Activated CD8-positive, alpha-beta memory T cell treated with anti-CD3 and anti-CD28 coated beads, Interleukin-2, amount 10 ng/mL, durations not matched to agents 7 days and 5 days (primary cell): ENCODE measurements around the gene TNFRSF8. TPM values are rescaled to one million over a fixed set of nuclear protein-coding genes. Genes with fewer than 3 reads are reported as not detected.

ENCODE experiments used
- ATAC-seq: fragments of 150-1000 bp; cut with Tn5 transposase; one replicate; pipeline ENCODE4 v1.10.0; 2021; ENCODE audit warnings: moderate library complexity
- CTCF ChIA-PET: fragments of 350-600 bp; sonication (Branson Sonifier 250); formaldehyde crosslinking; loops from one replicate; lab custom pipeline; 2021; ENCODE audit warnings: antibody characterized with exemption; lab: Charles Lee
- DNase-seq: peaks from one replicate; pipeline ENCODE4 v3.0.0-alpha.2; 2020
- H3K27ac Mint-ChIP-seq: one replicate; pipeline ENCODE4 v1.8.0; 2021; ENCODE audit warnings: mild to moderate bottlenecking, mixed read lengths
- H3K27me3 Mint-ChIP-seq: one replicate; pipeline ENCODE4 v1.8.0; 2021; ENCODE audit warnings: mixed read lengths
- H3K36me3 Mint-ChIP-seq: one replicate; pipeline ENCODE4 v1.8.0; 2021; ENCODE audit warnings: mild to moderate bottlenecking, mixed read lengths
- H3K4me1 Mint-ChIP-seq: one replicate; pipeline ENCODE4 v1.8.0; 2021; ENCODE audit warnings: mixed read lengths
- H3K4me3 Mint-ChIP-seq: one replicate; pipeline ENCODE4 v1.8.0; 2021; ENCODE audit warnings: mild to moderate bottlenecking, moderate library complexity, mixed read lengths
- H3K9me3 Mint-ChIP-seq: one replicate; pipeline ENCODE4 v1.8.0; 2022; ENCODE audit warnings: low read depth, mixed read lengths
- total RNA-seq, 2 experiments: library from RNA; stranded (reverse); gene quantifications; one replicate each; pipeline ENCODE4 v1.2.3, GENCODE V29; 2021

Gene TNFRSF8
- total RNA-seq, 2 experiments from 2014 or later: 3.8 to 14.8 TPM

DNA sequence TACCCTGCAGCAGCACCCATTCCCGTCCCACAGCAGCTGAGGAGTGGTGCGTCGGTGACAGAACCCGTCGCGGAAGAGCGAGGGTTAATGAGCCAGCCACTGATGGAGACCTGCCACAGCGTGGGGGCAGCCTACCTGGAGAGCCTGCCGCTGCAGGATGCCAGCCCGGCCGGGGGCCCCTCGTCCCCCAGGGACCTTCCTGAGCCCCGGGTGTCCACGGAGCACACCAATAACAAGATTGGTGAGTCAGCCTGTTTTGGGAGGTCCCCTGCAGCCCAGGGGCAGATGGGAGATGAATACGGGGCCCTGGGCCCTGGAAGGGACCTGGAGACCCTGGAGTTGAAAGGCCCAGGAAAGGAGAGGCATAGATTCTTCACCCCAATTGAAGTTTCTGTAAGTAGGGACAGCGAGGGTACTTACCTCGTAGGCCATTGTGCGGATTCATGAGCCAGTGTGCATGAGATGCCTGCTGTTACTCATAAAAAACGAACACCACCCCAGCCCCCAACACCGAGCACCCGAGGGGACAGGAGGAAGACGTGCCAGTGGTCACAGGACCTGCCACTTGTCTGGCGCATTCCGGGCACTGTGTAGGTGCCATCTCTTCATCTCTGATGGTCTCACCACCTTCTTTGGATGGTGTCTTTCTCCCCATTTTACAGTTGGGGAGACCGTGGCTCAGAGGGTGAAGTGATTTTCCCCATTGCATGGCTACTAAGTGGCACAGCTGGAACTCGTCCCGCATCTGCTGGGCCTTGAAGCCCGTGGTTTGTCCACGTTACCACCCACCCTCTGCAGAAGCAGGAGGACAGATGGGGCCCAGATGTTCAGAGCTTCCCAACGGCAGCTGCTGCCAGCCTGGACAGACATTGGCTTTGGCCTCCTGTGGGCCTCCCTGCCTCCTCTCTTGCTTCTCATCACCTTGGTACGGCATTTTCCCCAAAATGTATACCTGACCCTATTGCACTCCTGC lies 75.4 kb downstream of the TNFRSF8 start:
- no peak overlapping the region for H3K4me3 Mint-ChIP-seq
- ATAC-seq (no peak), DNase-seq (no peak)
- CTCF ChIA-PET: interaction anchor here (0.7 to 5.3 kb wide), 8 partner anchors 9 to 72 kb away, joined by 3 to 27 read pairs (median 4); no protein-coding TSS in a partner anchor
- peaks cover 2% of the 10 kb centered on the region for H3K36me3 Mint-ChIP-seq
- H3K27ac Mint-ChIP-seq: peak overlapping the region; percentile 14
- no peaks in the 10 kb centered on the region for H3K9me3 Mint-ChIP-seq
- H3K4me1 Mint-ChIP-seq: peaks cover 5% of the 10 kb centered on the region
- no peaks in the 10 kb centered on the region for H3K27me3 Mint-ChIP-seq

- H3K9me3 Mint-ChIP-seq: no peaks in the 10 kb centered on the region
- H3K4me1 Mint-ChIP-seq: peaks cover 13% of the 10 kb centered on the region
- peaks cover 4% of the 10 kb centered on the region for H3K36me3 Mint-ChIP-seq
- H3K27me3 Mint-ChIP-seq: no peaks in the 10 kb centered on the region
- DNase-seq: no peak
- no peak overlapping the region for H3K27ac Mint-ChIP-seq
- no peak for ATAC-seq
- CTCF ChIA-PET: interaction anchor here (0.6 to 5.3 kb wide), 6 partner anchors 10 to 489 kb away, joined by 3 to 27 read pairs (median 4); no protein-coding TSS in a partner anchor
- H3K4me3 Mint-ChIP-seq: no peak overlapping the region
These were observed 76.9 kb downstream of the TNFRSF8 start for GRCh38 chr1:12140016-12140415.

DNA sequence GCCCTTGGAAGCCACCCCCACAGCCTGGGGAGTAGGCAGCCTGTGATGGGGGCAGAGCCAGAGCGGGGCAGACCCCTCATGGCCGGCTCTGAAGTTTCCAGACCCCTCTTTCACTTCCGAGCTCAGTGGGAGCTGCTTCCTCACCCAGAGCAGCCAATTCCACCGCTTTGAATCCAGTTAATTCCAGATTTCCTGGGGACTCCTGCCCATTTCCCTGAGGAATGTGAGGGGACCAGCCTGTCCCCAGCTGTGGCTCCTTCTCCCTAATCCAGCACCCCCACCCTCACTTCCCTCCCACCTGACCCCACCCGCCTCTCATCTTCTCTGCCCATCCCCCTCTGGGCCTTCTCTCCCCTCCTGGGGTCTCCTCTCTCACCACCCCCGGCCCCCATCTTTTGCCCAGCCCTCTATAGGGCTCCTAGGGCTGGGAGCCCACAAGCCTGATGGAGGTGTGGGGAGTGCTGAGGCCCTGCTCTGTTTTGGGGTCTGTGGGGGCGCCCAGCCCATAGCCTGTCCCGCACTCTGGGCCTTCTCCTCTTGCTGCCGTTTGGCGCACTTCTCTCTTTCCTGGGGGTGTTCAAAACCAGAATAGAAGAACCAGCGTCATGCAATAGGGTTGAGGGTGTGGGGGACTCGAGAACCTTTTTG lies 77.5 kb downstream of the TNFRSF8 start:
- CTCF ChIA-PET: interaction anchor here (0.7 to 5.3 kb wide), 4 partner anchors 16 to 103 kb away, joined by 3 to 27 read pairs (median 4); no protein-coding TSS in a partner anchor
- Mint-ChIP-seq H3K27me3 (no peaks in the 10 kb centered on the region), H3K4me3 (no peak overlapping the region), H3K4me1 (peaks cover 20% of the 10 kb centered on the region), H3K36me3 (peaks cover 4% of the 10 kb centered on the region), H3K27ac (no peak overlapping the region), H3K9me3 (no peaks in the 10 kb centered on the region)
- DNase-seq (no peak), ATAC-seq (no peak)

- no peaks in the 10 kb centered on the region for H3K9me3 Mint-ChIP-seq
- CTCF ChIA-PET: interaction anchor here (0.7 to 5.3 kb wide), 4 partner anchors 16 to 103 kb away, joined by 3 to 27 read pairs (median 4); no protein-coding TSS in a partner anchor
- no peak overlapping the region for H3K4me3 Mint-ChIP-seq
- DNase-seq (no peak), ATAC-seq (no peak)
- H3K4me1 Mint-ChIP-seq: peaks cover 24% of the 10 kb centered on the region
- peaks cover 4% of the 10 kb centered on the region for H3K36me3 Mint-ChIP-seq
- H3K27me3 Mint-ChIP-seq: no peaks in the 10 kb centered on the region
- no peak overlapping the region for H3K27ac Mint-ChIP-seq
These were observed 78.2 kb downstream of the TNFRSF8 start for GRCh38 chr1:12141163-12141850.

DNA sequence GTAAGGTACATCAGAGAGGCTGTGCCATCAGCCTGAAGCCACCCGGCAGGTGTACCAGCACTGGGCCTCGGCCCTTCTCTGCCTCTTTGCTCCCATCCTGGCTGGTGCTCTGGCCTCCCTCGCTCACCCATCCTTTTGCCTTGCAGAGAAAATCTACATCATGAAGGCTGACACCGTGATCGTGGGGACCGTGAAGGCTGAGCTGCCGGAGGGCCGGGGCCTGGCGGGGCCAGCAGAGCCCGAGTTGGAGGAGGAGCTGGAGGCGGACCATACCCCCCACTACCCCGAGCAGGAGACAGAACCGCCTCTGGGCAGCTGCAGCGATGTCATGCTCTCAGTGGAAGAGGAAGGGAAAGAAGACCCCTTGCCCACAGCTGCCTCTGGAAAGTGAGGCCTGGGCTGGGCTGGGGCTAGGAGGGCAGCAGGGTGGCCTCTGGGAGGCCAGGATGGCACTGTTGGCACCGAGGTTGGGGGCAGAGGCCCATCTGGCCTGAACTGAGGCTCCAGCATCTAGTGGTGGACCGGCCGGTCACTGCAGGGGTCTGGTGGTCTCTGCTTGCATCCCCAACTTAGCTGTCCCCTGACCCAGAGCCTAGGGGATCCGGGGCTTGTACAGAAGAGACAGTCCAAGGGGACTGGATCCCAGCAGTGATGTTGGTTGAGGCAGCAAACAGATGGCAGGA lies 79.2 kb downstream of the TNFRSF8 start:
- ATAC-seq (no peak), DNase-seq (no peak)
- Mint-ChIP-seq H3K27me3 (no peaks in the 10 kb centered on the region), H3K27ac (no peak overlapping the region), H3K4me3 (no peak overlapping the region), H3K4me1 (peaks cover 34% of the 10 kb centered on the region), H3K36me3 (peaks cover 4% of the 10 kb centered on the region), H3K9me3 (no peaks in the 10 kb centered on the region)
- CTCF ChIA-PET: interaction anchor here (0.9 to 5.3 kb wide), 3 partner anchors 17 to 68 kb away, joined by 3 to 27 read pairs (median 4); no protein-coding TSS in a partner anchor

DNA sequence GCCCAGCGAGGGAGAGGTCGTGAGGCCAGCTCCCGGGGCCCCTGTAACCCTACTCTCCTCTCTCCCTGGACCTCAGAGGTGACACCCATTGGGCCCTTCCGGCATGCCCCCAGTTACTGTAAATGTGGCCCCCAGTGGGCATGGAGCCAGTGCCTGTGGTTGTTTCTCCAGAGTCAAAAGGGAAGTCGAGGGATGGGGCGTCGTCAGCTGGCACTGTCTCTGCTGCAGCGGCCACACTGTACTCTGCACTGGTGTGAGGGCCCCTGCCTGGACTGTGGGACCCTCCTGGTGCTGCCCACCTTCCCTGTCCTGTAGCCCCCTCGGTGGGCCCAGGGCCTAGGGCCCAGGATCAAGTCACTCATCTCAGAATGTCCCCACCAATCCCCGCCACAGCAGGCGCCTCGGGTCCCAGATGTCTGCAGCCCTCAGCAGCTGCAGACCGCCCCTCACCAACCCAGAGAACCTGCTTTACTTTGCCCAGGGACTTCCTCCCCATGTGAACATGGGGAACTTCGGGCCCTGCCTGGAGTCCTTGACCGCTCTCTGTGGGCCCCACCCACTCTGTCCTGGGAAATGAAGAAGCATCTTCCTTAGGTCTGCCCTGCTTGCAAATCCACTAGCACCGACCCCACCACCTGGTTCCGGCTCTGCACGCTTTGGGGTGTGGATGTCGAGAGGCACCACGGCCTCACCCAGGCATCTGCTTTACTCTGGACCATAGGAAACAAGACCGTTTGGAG lies 80.0 kb downstream of the TNFRSF8 start:
- no peak overlapping the region for H3K4me3 Mint-ChIP-seq
- no peaks in the 10 kb centered on the region for H3K27me3 Mint-ChIP-seq
- ATAC-seq: no peak
- DNase-seq: no peak
- H3K9me3 Mint-ChIP-seq: no peaks in the 10 kb centered on the region
- CTCF ChIA-PET: interaction anchor here (0.9 to 5.3 kb wide), 2 partner anchors 18 to 68 kb away, joined by 3 to 27 read pairs; no protein-coding TSS in a partner anchor
- peaks cover 41% of the 10 kb centered on the region for H3K4me1 Mint-ChIP-seq
- H3K36me3 Mint-ChIP-seq: peaks cover 4% of the 10 kb centered on the region
- H3K27ac Mint-ChIP-seq: peak overlapping the region; percentile 70

DNA sequence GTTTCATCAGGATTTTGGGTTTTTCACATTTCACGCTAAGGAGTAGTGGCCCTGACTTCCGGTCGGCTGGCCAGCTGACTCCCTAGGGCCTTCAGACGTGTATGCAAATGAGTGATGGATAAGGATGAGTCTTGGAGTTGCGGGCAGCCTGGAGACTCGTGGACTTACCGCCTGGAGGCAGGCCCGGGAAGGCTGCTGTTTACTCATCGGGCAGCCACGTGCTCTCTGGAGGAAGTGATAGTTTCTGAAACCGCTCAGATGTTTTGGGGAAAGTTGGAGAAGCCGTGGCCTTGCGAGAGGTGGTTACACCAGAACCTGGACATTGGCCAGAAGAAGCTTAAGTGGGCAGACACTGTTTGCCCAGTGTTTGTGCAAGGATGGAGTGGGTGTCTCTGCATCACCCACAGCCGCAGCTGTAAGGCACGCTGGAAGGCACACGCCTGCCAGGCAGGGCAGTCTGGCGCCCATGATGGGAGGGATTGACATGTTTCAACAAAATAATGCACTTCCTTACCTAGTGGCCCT lies 80.6 kb downstream of the TNFRSF8 start:
- Mint-ChIP-seq H3K27me3 (no peaks in the 10 kb centered on the region), H3K4me1 (peaks cover 48% of the 10 kb centered on the region), H3K36me3 (peaks cover 4% of the 10 kb centered on the region), H3K27ac (peak overlapping the region; percentile 70), H3K9me3 (no peaks in the 10 kb centered on the region), H3K4me3 (no peak overlapping the region)
- ATAC-seq (no peak), DNase-seq (no peak)
- CTCF ChIA-PET: interaction anchor here (5.3 kb wide), 1 partner anchor 19 kb away, joined by 27 read pairs; no protein-coding TSS in a partner anchor

- ATAC-seq: no peak
- peak overlapping the region; percentile 70 for H3K27ac Mint-ChIP-seq
- H3K4me1 Mint-ChIP-seq: peaks cover 53% of the 10 kb centered on the region
These were observed 81.1 kb downstream of the TNFRSF8 start for GRCh38 chr1:12144236-12144635.

DNA sequence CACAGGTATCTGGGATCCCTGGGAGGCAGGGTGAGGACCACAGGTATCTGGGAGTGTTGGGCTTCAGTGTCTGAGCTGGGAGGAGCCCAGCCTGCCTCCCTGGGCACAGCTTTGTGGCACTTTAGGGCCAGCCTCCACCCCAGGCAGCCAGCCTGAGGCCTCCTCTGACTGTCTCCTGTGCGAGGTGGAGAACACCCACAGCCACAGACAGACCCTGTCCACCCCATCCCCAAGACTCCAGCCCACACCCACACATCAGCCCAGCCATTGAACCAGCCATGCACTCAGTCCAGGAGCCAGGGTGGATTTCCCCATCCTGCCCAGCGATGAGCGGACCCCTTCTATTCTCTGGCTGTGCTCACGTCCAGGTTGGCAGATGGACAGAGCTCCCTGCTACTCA lies 81.9 kb downstream of the TNFRSF8 start:
- Mint-ChIP-seq H3K27ac (peak overlapping the region; percentile 70), H3K9me3 (no peaks in the 10 kb centered on the region), H3K4me3 (no peak overlapping the region), H3K4me1 (peaks cover 60% of the 10 kb centered on the region), H3K36me3 (peaks cover 12% of the 10 kb centered on the region), H3K27me3 (no peaks in the 10 kb centered on the region)
- CTCF ChIA-PET: interaction anchor here (1.0 to 1.5 kb wide), 4 partner anchors 12 to 33 kb away, joined by 3 to 5 read pairs (median 3); no protein-coding TSS in a partner anchor
- DNase-seq (no peak), ATAC-seq (no peak)

More at GRCh38 chr1:12144236-12144635, 81.1 kb downstream of the TNFRSF8 start:
- Mint-ChIP-seq H3K9me3 (no peaks in the 10 kb centered on the region), H3K27me3 (no peaks in the 10 kb centered on the region), H3K36me3 (peaks cover 7% of the 10 kb centered on the region), H3K4me3 (no peak overlapping the region)
- DNase-seq: no peak
- CTCF ChIA-PET: interaction anchor here (5.3 kb wide), 1 partner anchor 19 kb away, joined by 27 read pairs; no protein-coding TSS in a partner anchor

GRCh38 chr1:12145616-12146342 lies 82.7 kb downstream of the TNFRSF8 start:
- Mint-ChIP-seq H3K27ac (peak overlapping the region; percentile 99), H3K4me1 (peaks cover 68% of the 10 kb centered on the region), H3K9me3 (no peaks in the 10 kb centered on the region), H3K4me3 (no peak overlapping the region), H3K27me3 (no peaks in the 10 kb centered on the region), H3K36me3 (peaks cover 14% of the 10 kb centered on the region)
- DNase-seq (no peak), ATAC-seq (no peak)
- CTCF ChIA-PET: interaction anchor here (1.0 to 3.0 kb wide), 5 partner anchors 11 to 64 kb away, joined by 3 to 13 read pairs (median 3); no protein-coding TSS in a partner anchor
